Measurements from ENCODE around the gene IPP.

Gene IPP

GRCh38 chr1:45656573-45657226 lies 93.8 kb downstream of the IPP start:
- no peak for TF ChIP-seq CTCF (IDR thresholded peaks at IDR 0.05; ENCODE audit: borderline replicate concordance, insufficient read depth, low read depth, low read length)

GRCh38 chr1:45654540-45655280 lies 95.7 kb downstream of the IPP start:
- H3K4me3 ChIP-seq (ENCODE audit: low read depth, low read length): no peak overlapping the region
- TF ChIP-seq CTCF (IDR thresholded peaks at IDR 0.05; ENCODE audit: borderline replicate concordance, insufficient read depth, low read depth, low read length): no peak

More at GRCh38 chr1:45656573-45657226, 93.8 kb downstream of the IPP start:
- no peak overlapping the region for H3K4me3 ChIP-seq (ENCODE audit: low read depth, low read length)

All from GM12875 (cell line).